B cell (primary cell): ENCODE results near the gene ISLR. TPM values are rescaled to one million over a fixed set of nuclear protein-coding genes. Genes with fewer than 3 reads are reported as not detected.

Experiments
- ATAC-seq: fragments of 200-7000 bp; cut with Tn5 transposase; one replicate; pipeline ENCODE4 v1.10.0; 2021; ENCODE audit warnings: low read depth, mild to moderate bottlenecking, moderate number of reproducible peaks, moderate library complexity
- CTCF ChIA-PET: fragments of 350-600 bp; sonication (Branson Sonifier 250); formaldehyde crosslinking; loops from one replicate; lab custom pipeline; 2021; ENCODE audit warnings: antibody characterized with exemption, inconsistent platforms; lab: Charles Lee
- POLR2A ChIA-PET: fragments of 350-600 bp; sonication (Branson Sonifier 250); formaldehyde crosslinking; loops from one replicate; lab custom pipeline; 2021; ENCODE audit warnings: antibody characterized with exemption; lab: Charles Lee
- DNase-seq: peaks from one replicate; pipeline ENCODE4 v3.0.0; 2013
- H2AFZ ChIP-seq: 2 replicates; pipeline ENCODE4 v1.6.1; 2012; ENCODE audit warnings: mild to moderate bottlenecking, low read depth, low read length; ENCODE audit not compliant: insufficient read depth, poor library complexity, severe bottlenecking
- H3K27ac ChIP-seq, 2 donors: 1 replicate in 1 of 2; 2 replicates in 1 of 2; pipeline ENCODE4 v1.5.1; 2012 to 2013; ENCODE audit warnings: low read length in 2 of 2, mild to moderate bottlenecking in 2 of 2, moderate library complexity in 1 of 2
- H3K27me3 ChIP-seq, 4 experiments: fragments of 200-600 bp in 1 of 4; sonication (generic) in 1 of 4; replicated peaks in 1 of 4; 1 replicate in 2 of 4; 2 replicates in 2 of 4; pipeline versions ENCODE4 v1.6.1 to v1.7.0; 2013 to 2016; ENCODE audit warnings: low read length in 3 of 4, mild to moderate bottlenecking in 2 of 4, mixed read lengths in 1 of 4, moderate library complexity in 1 of 4; ENCODE audit not compliant: insufficient read depth in 4 of 4, control insufficient read depth in 3 of 4; ENCODE audit errors: control extremely low read depth in 1 of 4
- H3K36me3 ChIP-seq, 2 experiments: replicated peaks in 1 of 2; 1 replicate in 1 of 2; 2 replicates in 1 of 2; pipeline versions ENCODE4 v1.6.1 to v1.7.1; 2013; ENCODE audit warnings: low read length in 1 of 2; ENCODE audit not compliant: insufficient read depth in 2 of 2, control insufficient read depth in 1 of 2; ENCODE audit errors: control extremely low read depth in 1 of 2, extremely low read depth in 1 of 2
- H3K4me1 ChIP-seq, 2 donors: fragments of 200-600 bp in 1 of 2; sonication (generic) in 1 of 2; 1 replicate in 1 of 2; 2 replicates in 1 of 2; pipeline versions ENCODE4 v1.5.1 to v1.6.1; 2013 to 2017; ENCODE audit warnings: low read length in 2 of 2; ENCODE audit not compliant: control insufficient read depth in 2 of 2, insufficient read depth in 2 of 2
- H3K4me2 ChIP-seq: replicated peaks from 2 replicates; pipeline ENCODE3; 2012; ENCODE audit warnings: mild to moderate bottlenecking, low read depth, low read length; ENCODE audit not compliant: poor library complexity, severe bottlenecking
- H3K4me3 ChIP-seq, 5 experiments: fragments of 200-600 bp in 1 of 5; sonication (generic) in 1 of 5; 1 replicate in 3 of 5; 2 replicates in 2 of 5; pipeline versions ENCODE4 v1.5.1 to v1.7.0; 2011 to 2016; ENCODE audit warnings: low read length in 4 of 5, mild to moderate bottlenecking in 4 of 5, low read depth in 2 of 5, control low read depth in 1 of 5, moderate library complexity in 1 of 5; ENCODE audit not compliant: insufficient read depth in 1 of 5; ENCODE audit errors: control extremely low read depth in 1 of 5, extremely low read depth in 1 of 5
- H3K79me2 ChIP-seq: fragments of 200-600 bp; sonication (generic); one replicate; pipeline ENCODE4 v1.6.0; 2016; ENCODE audit warnings: low read length; ENCODE audit not compliant: control insufficient read depth, insufficient read depth
- H3K9ac ChIP-seq: fragments of 200-600 bp; sonication (generic); 2 replicates; pipeline ENCODE4 v1.6.1; 2017; ENCODE audit warnings: mild to moderate bottlenecking, low read length, moderate library complexity
- H3K9me3 ChIP-seq, 3 donors: one replicate each; pipeline versions ENCODE4 v1.6.1 to v1.7.1; 2013; ENCODE audit warnings: low read length in 2 of 3; ENCODE audit not compliant: control insufficient read depth in 2 of 3, insufficient read depth in 1 of 3; ENCODE audit errors: control extremely low read depth in 1 of 3
- H4K20me1 ChIP-seq: 2 replicates; pipeline ENCODE4 v1.6.0; 2012; ENCODE audit warnings: mild to moderate bottlenecking, low read length; ENCODE audit not compliant: insufficient read depth, control insufficient read depth, poor library complexity, severe bottlenecking
- H3K27ac Mint-ChIP-seq: one replicate; pipeline ENCODE4 v1.8.0; 2021; ENCODE audit warnings: mixed read lengths
- H3K27me3 Mint-ChIP-seq: one replicate; pipeline ENCODE4 v1.8.0; 2021; ENCODE audit warnings: mixed read lengths
- H3K4me1 Mint-ChIP-seq: one replicate; pipeline ENCODE4 v1.8.0; 2021; ENCODE audit warnings: mixed read lengths
- H3K4me3 Mint-ChIP-seq: one replicate; pipeline ENCODE4 v1.8.0; 2021; ENCODE audit warnings: mixed read lengths
- H3K9me3 Mint-ChIP-seq: one replicate; pipeline ENCODE4 v1.8.0; 2022; ENCODE audit warnings: mixed read lengths; ENCODE audit not compliant: insufficient read depth
- CTCF ChIP-seq: fragments of 200-600 bp; IDR thresholded peaks from one replicate; pipeline ENCODE4 v1.8.0; 2022; ENCODE audit warnings: antibody characterized with exemption, mild to moderate bottlenecking
- EZH2 ChIP-seq: IDR thresholded peaks from 2 replicates; pipeline ENCODE4 v1.6.1; 2012; ENCODE audit warnings: borderline replicate concordance, low read depth, mild to moderate bottlenecking, moderate library complexity, low read length; ENCODE audit not compliant: insufficient read depth, poor library complexity, severe bottlenecking
- WGBS: methylation state at CpG from one replicate; pipeline ENCODE4 v1.1.5; 2013; ENCODE audit warnings: missing lambda C conversion rate; ENCODE audit not compliant: insufficient coverage; 5-methylcytosine and 5-hydroxymethylcytosine counted together
- intact Hi-C: fragments of 100-400 bp; cut with micrococcal nuclease; formaldehyde crosslinking; loops from one replicate; pipeline ENCODE4 v1.10.0; 2022
- polyA plus RNA-seq: library from polyadenylated mRNA; depleted of rRNA; stranded (reverse); fragments of >200 nt; gene quantifications from 2 replicates; pipeline ENCODE4 v1.2.3, GENCODE V29; 2012
- total RNA-seq, 2 donors: library from RNA; stranded (reverse); fragments of 120-200 nt in 1 of 2; gene quantifications; 1 replicate in 1 of 2; 2 replicates in 1 of 2; pipeline versions ENCODE4 v1.2.3 to v1.2.4, GENCODE V29; 2013 to 2022

ISLR gene
- total and polyA plus RNA-seq, 2 donors (not counting 1 experiment from before 2014, with no cell fraction given) = not detected

DNA sequence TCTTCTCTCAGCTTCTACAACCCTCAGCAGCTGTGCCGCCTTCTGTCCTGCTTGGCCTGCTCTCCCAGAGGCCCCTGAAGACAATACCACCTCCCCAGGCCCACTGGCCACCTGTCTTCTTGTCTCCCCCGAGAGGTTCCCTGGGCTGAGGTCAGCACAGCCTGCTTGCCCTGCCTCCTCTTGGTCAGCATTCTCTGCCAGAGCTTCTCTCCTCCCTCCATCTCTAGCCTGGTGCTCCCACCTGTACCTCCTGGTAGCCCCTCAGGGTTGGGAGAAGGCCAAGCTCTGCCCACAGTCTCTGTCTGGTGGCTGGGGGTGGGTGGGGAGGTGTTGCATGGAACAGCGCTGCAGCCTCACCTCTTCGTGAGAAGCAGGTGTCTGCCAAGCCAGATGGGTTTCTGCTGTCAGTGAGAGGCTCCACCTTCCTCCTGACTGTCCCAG, 5.6 kb upstream of the ISLR start:
- ATAC-seq (no peak), DNase-seq (no peak)
- no peak overlapping the region for H3K9ac ChIP-seq
- POLR2A ChIA-PET = no interaction called here
- TF ChIP-seq EZH2 (no peak), CTCF (no peak)
- Mint-ChIP-seq H3K4me1 (no peaks in the 10 kb centered on the region), H3K9me3 (peaks cover 2% of the 10 kb centered on the region), H3K27me3 (peaks cover 24% of the 10 kb centered on the region), H3K4me3 (no peak overlapping the region), H3K27ac (no peak overlapping the region)
- H3K9me3 ChIP-seq = peaks cover 0 to 6% (median 0%) of the 10 kb centered on the region in 3 donors
- CTCF ChIA-PET = no interaction called here
- no peaks in the 10 kb centered on the region for H3K4me1 ChIP-seq
- H3K79me2 ChIP-seq = no peaks in the 10 kb centered on the region
- no peaks in the 10 kb centered on the region for H4K20me1 ChIP-seq
- H3K27ac ChIP-seq = no peak overlapping the region
- H3K36me3 ChIP-seq = no peaks in the 10 kb centered on the region
- no peak overlapping the region for H3K4me3 ChIP-seq
- WGBS = 85% methylated on average over 2 of the region's 4 CpGs
- no peak overlapping the region for H2AFZ ChIP-seq
- intact Hi-C loops = no loop called here
- peaks cover 0 to 11% (median 2%) of the 10 kb centered on the region in 4 experiments for H3K27me3 ChIP-seq
- no peak overlapping the region for H3K4me2 ChIP-seq

DNA sequence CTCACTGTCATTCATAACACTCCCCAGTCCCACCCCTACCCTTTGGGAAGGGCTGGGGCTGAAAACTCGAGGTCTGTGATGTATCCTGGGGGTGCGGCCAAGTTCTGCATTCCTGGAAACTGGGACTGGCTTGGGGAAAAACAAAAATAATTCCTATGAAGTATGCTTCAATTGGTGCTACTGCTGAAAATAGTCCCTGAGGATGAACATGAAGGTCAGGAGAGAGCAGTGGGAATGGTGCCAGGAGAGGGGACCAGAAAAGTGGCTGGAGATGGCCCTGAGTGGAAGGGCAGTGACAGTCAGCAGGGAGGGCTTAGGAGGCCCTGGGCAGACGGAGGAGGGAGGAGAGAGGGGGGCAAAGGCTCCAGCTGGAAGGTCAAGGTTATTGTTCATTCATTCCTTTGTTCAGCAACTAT, 4.8 kb upstream of the ISLR start:
- no peak for ATAC-seq
- ChIA-PET CTCF (no interaction called here), POLR2A (no interaction called here)
- Histone ChIP-seq H3K9ac (no peak overlapping the region), H3K36me3 (no peaks in the 10 kb centered on the region), H3K4me3 (no peak overlapping the region), H3K27ac (no peak overlapping the region), H2AFZ (no peak overlapping the region), H3K79me2 (no peaks in the 10 kb centered on the region), H3K4me1 (no peaks in the 10 kb centered on the region), H3K27me3 (peaks cover 0 to 5% (median 2%) of the 10 kb centered on the region in 4 experiments), H3K9me3 (peaks cover 0 to 6% (median 0%) of the 10 kb centered on the region in 3 donors), H4K20me1 (no peaks in the 10 kb centered on the region), H3K4me2 (no peak overlapping the region)
- H3K27ac Mint-ChIP-seq = no peak overlapping the region
- no peaks in the 10 kb centered on the region for H3K4me1 Mint-ChIP-seq
- intact Hi-C loops = no loop called here
- peaks cover 2% of the 10 kb centered on the region for H3K9me3 Mint-ChIP-seq
- DNase-seq = no peak
- no peak for TF ChIP-seq CTCF
- TF ChIP-seq EZH2 = no peak
- no peak overlapping the region for H3K4me3 Mint-ChIP-seq
- WGBS = 100% methylated on average over 1 of the region's 3 CpGs
- H3K27me3 Mint-ChIP-seq = peaks cover 20% of the 10 kb centered on the region
